ENCODE results near the gene MBTPS1.

Gene MBTPS1

GRCh38 chr16:84034516-84034915 lies 82.2 kb downstream of the MBTPS1 start:
- H2AFZ ChIP-seq (ENCODE audit: low read length) = no peak overlapping the region
- H3K9me3 ChIP-seq (ENCODE audit: insufficient read depth, low read depth, low read length) = no peaks in the 10 kb centered on the region

GRCh38 chr16:84033251-84034195 lies 83.2 kb downstream of the MBTPS1 start:
- H4K20me1 ChIP-seq (ENCODE audit: insufficient read depth, low read length, poor library complexity, severe bottlenecking) = no peaks in the 10 kb centered on the region
- H3K4me2 ChIP-seq (ENCODE audit: low read depth, low read length, poor library complexity, severe bottlenecking) = no peak overlapping the region
- no peaks in the 10 kb centered on the region for H3K79me2 ChIP-seq (ENCODE audit: insufficient read depth, low read length)
- no peak overlapping the region for H2AFZ ChIP-seq (ENCODE audit: low read length)
- TF ChIP-seq CTCF (conservative IDR thresholded peaks at IDR 0.05; ENCODE audit: low read length) = no peak
- TF ChIP-seq EZH2phosphoT487 (IDR thresholded peaks at IDR 0.05; ENCODE audit: borderline replicate concordance) = no peak
- H3K4me1 ChIP-seq (ENCODE audit: insufficient read depth, low read length, poor library complexity, severe bottlenecking) = peaks cover 14% of the 10 kb centered on the region
- no peak overlapping the region for H3K4me3 ChIP-seq (ENCODE audit: low read length, poor library complexity, severe bottlenecking)
- H3K27me3 ChIP-seq (ENCODE audit: insufficient read depth, low read length, poor library complexity, severe bottlenecking) = no peaks in the 10 kb centered on the region
- no peaks in the 10 kb centered on the region for H3K36me3 ChIP-seq (ENCODE audit: insufficient read depth, low read length)
- H3K9me3 ChIP-seq (ENCODE audit: insufficient read depth, low read depth, low read length) = no peaks in the 10 kb centered on the region
- H3K9ac ChIP-seq (ENCODE audit: low read depth, low read length, poor library complexity, severe bottlenecking) = no peak overlapping the region
- no peaks in the 10 kb centered on the region for H3F3A ChIP-seq (ENCODE audit: low read depth)
- no peaks in the 10 kb centered on the region for H3K9me2 ChIP-seq (replicated peaks; ENCODE audit: low read depth, low read length)

More at GRCh38 chr16:84034516-84034915, 82.2 kb downstream of the MBTPS1 start:
- H3K4me1 ChIP-seq (ENCODE audit: insufficient read depth, low read length, poor library complexity, severe bottlenecking) = peaks cover 5% of the 10 kb centered on the region
- no peak overlapping the region for H3K4me3 ChIP-seq (ENCODE audit: low read length, poor library complexity, severe bottlenecking)
- no peaks in the 10 kb centered on the region for H3K79me2 ChIP-seq (ENCODE audit: insufficient read depth, low read length)
- H3K9me2 ChIP-seq (replicated peaks; ENCODE audit: low read depth, low read length) = no peaks in the 10 kb centered on the region
- H3F3A ChIP-seq (ENCODE audit: low read depth) = no peaks in the 10 kb centered on the region
- TF ChIP-seq EZH2phosphoT487 (IDR thresholded peaks at IDR 0.05; ENCODE audit: borderline replicate concordance) (no peak), CTCF (conservative IDR thresholded peaks at IDR 0.05; ENCODE audit: low read length) (no peak)
- no peaks in the 10 kb centered on the region for H4K20me1 ChIP-seq (ENCODE audit: insufficient read depth, low read length, poor library complexity, severe bottlenecking)
- H3K27me3 ChIP-seq (ENCODE audit: insufficient read depth, low read length, poor library complexity, severe bottlenecking) = no peaks in the 10 kb centered on the region
- no peak overlapping the region for H3K9ac ChIP-seq (ENCODE audit: low read depth, low read length, poor library complexity, severe bottlenecking)
- H3K36me3 ChIP-seq (ENCODE audit: insufficient read depth, low read length) = no peaks in the 10 kb centered on the region
- no peak overlapping the region for H3K4me2 ChIP-seq (ENCODE audit: low read depth, low read length, poor library complexity, severe bottlenecking)

GRCh38 chr16:84032458-84033178 lies 84.1 kb downstream of the MBTPS1 start:
- no peak overlapping the region for H2AFZ ChIP-seq (ENCODE audit: low read length)
- no peak overlapping the region for H3K4me3 ChIP-seq (ENCODE audit: low read length, poor library complexity, severe bottlenecking)
- no peaks in the 10 kb centered on the region for H3K27me3 ChIP-seq (ENCODE audit: insufficient read depth, low read length, poor library complexity, severe bottlenecking)
- no peaks in the 10 kb centered on the region for H3K36me3 ChIP-seq (ENCODE audit: insufficient read depth, low read length)
- no peaks in the 10 kb centered on the region for H3K9me2 ChIP-seq (replicated peaks; ENCODE audit: low read depth, low read length)
- H3K4me2 ChIP-seq (ENCODE audit: low read depth, low read length, poor library complexity, severe bottlenecking) = no peak overlapping the region
- H4K20me1 ChIP-seq (ENCODE audit: insufficient read depth, low read length, poor library complexity, severe bottlenecking) = no peaks in the 10 kb centered on the region
- peaks cover 14% of the 10 kb centered on the region for H3K4me1 ChIP-seq (ENCODE audit: insufficient read depth, low read length, poor library complexity, severe bottlenecking)
- no peak for TF ChIP-seq CTCF (conservative IDR thresholded peaks at IDR 0.05; ENCODE audit: low read length)
- no peak for TF ChIP-seq EZH2phosphoT487 (IDR thresholded peaks at IDR 0.05; ENCODE audit: borderline replicate concordance)
- no peaks in the 10 kb centered on the region for H3K79me2 ChIP-seq (ENCODE audit: insufficient read depth, low read length)
- no peaks in the 10 kb centered on the region for H3F3A ChIP-seq (ENCODE audit: low read depth)
- no peaks in the 10 kb centered on the region for H3K9me3 ChIP-seq (ENCODE audit: insufficient read depth, low read depth, low read length)
- H3K9ac ChIP-seq (ENCODE audit: low read depth, low read length, poor library complexity, severe bottlenecking) = no peak overlapping the region

Data from Loucy (cell line).